Fibroblast of lung (primary cell): ENCODE measurements around the gene LGR4. TPM values are rescaled to one million over a fixed set of nuclear protein-coding genes. Genes with fewer than 3 reads are reported as not detected.
A peak's percentile ranks its signal among the peaks of the same experiment; 100 is the strongest.

ENCODE experiments used
- DNase-seq, 2 donors: peaks; one replicate each; pipeline versions ENCODE4 v3.0.0 to v3.0.0-alpha.2; 2010; ENCODE audit warnings: low read depth in 2 of 2
- H2AFZ ChIP-seq: 2 replicates; pipeline ENCODE4 v1.5.1; 2012; ENCODE audit warnings: low read length, control low read depth, inconsistent platforms
- H3K27ac ChIP-seq: 2 replicates; pipeline ENCODE4 v1.5.1; 2011; ENCODE audit warnings: low read length, control low read depth; ENCODE audit not compliant: insufficient read depth
- H3K27me3 ChIP-seq: 2 replicates; pipeline ENCODE4 v1.5.1; 2011; ENCODE audit warnings: mild to moderate bottlenecking, low read length; ENCODE audit not compliant: control insufficient read depth, insufficient read depth
- H3K36me3 ChIP-seq: 2 replicates; pipeline ENCODE4 v1.5.1; 2011; ENCODE audit warnings: low read length; ENCODE audit not compliant: control insufficient read depth, insufficient read depth
- H3K4me1 ChIP-seq: 2 replicates; pipeline ENCODE4 v1.5.1; 2011; ENCODE audit warnings: low read length; ENCODE audit not compliant: control insufficient read depth, insufficient read depth; ENCODE audit errors: extremely low read depth
- H3K4me2 ChIP-seq: 2 replicates; pipeline ENCODE4 v1.5.1; 2011; ENCODE audit warnings: low read length, control low read depth; ENCODE audit not compliant: insufficient read depth; ENCODE audit errors: extremely low read depth
- H3K4me3 ChIP-seq, 4 experiments: fragments of 200-600 bp in 1 of 4; sonication (generic) in 1 of 4; replicated peaks in 1 of 4; 2 replicates each; pipeline ENCODE4 v1.5.1; 2011 to 2016; ENCODE audit warnings: low read length in 4 of 4, low read depth in 3 of 4, mild to moderate bottlenecking in 3 of 4, control low read depth in 2 of 4, inconsistent platforms in 1 of 4, mixed read lengths in 1 of 4; ENCODE audit not compliant: insufficient read depth in 1 of 4; ENCODE audit errors: control extremely low read depth in 1 of 4
- H3K79me2 ChIP-seq: 2 replicates; pipeline ENCODE4 v1.5.1; 2012; ENCODE audit warnings: mild to moderate bottlenecking, low read length, inconsistent platforms; ENCODE audit not compliant: control insufficient read depth, insufficient read depth
- H3K9ac ChIP-seq: 2 replicates; pipeline ENCODE4 v1.5.1; 2011; ENCODE audit warnings: mild to moderate bottlenecking, low read length, control low read depth; ENCODE audit not compliant: insufficient read depth
- H3K9me3 ChIP-seq: 2 replicates; pipeline ENCODE4 v1.5.1; 2012; ENCODE audit warnings: low read depth, low read length; ENCODE audit not compliant: control insufficient read depth, insufficient read depth
- H4K20me1 ChIP-seq: 2 replicates; pipeline ENCODE4 v1.5.1; 2011; ENCODE audit warnings: low read length; ENCODE audit not compliant: control insufficient read depth, insufficient read depth; ENCODE audit errors: extremely low read depth
- EZH2 ChIP-seq: IDR thresholded peaks from 2 replicates; pipeline ENCODE4 v1.5.1; 2012; ENCODE audit warnings: low read length, control low read depth, mild to moderate bottlenecking; ENCODE audit errors: missing control alignments
- polyA plus RNA-seq, 2 donors: library from polyadenylated mRNA; depleted of rRNA in 1 of 2; stranded (reverse) in 1 of 2; unstranded in 1 of 2; fragments of >200 nt; gene quantifications; 2 replicates each; pipeline ENCODE4 v1.2.1, GENCODE V29; 2011 to 2012; ENCODE audit warnings: missing spikeins in 1 of 2
- total RNA-seq: library from RNA; depleted of rRNA; stranded (reverse); fragments of >200 nt; gene quantifications from 2 replicates; pipeline ENCODE4 v1.2.1, GENCODE V29; 2014
- TF ChIP-seq, protein P1 (sequence below), 2 donors: IDR thresholded peaks in 1 of 2; conservative IDR thresholded peaks in 1 of 2; 1 replicate in 1 of 2; 2 replicates in 1 of 2; pipeline ENCODE4 v1.5.1; 2011 to 2012; ENCODE audit warnings: low read length in 2 of 2, control low read depth in 1 of 2, inconsistent platforms in 1 of 2, low read depth in 1 of 2, mild to moderate bottlenecking in 1 of 2

Gene LGR4
- total and polyA plus RNA-seq, 2 donors (not counting 1 experiment from before 2014, with no cell fraction given) = 6.4 to 8.8 TPM

DNA sequence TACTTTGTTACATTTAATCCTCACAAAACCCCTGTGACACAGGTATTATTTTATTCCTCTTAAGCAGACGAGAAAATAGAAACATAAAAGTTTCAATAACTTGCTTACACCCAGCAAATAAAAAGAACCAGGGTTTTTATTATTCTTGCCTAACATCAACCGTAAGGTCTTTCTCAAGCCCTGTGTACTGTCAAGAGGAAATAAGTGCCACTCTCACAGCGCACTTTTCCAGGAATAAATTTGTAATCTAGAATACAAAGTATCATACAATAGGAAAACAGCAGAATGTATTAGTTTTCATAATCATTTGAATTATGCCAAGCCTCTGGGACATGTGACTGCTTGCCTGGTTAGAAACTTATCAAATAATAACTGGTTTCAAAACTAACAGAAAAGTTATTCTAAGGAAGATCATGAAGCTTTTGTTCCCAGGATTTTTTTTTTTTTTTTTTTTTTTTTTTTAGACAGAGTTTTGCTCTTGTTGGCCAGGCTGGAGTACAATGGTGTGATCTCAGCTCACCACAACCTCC is 117.0 kb downstream of the LGR4 start:
- Histone ChIP-seq H3K79me2 (no peaks in the 10 kb centered on the region), H3K9me3 (no peaks in the 10 kb centered on the region), H4K20me1 (no peaks in the 10 kb centered on the region), H3K27me3 (no peaks in the 10 kb centered on the region), H2AFZ (no peak overlapping the region), H3K4me2 (no peak overlapping the region), H3K36me3 (no peaks in the 10 kb centered on the region), H3K9ac (no peak overlapping the region), H3K4me1 (no peaks in the 10 kb centered on the region), H3K4me3 (no peak overlapping the region), H3K27ac (no peak overlapping the region)
- no peak for DNase-seq
- TF ChIP-seq, protein P1, sequence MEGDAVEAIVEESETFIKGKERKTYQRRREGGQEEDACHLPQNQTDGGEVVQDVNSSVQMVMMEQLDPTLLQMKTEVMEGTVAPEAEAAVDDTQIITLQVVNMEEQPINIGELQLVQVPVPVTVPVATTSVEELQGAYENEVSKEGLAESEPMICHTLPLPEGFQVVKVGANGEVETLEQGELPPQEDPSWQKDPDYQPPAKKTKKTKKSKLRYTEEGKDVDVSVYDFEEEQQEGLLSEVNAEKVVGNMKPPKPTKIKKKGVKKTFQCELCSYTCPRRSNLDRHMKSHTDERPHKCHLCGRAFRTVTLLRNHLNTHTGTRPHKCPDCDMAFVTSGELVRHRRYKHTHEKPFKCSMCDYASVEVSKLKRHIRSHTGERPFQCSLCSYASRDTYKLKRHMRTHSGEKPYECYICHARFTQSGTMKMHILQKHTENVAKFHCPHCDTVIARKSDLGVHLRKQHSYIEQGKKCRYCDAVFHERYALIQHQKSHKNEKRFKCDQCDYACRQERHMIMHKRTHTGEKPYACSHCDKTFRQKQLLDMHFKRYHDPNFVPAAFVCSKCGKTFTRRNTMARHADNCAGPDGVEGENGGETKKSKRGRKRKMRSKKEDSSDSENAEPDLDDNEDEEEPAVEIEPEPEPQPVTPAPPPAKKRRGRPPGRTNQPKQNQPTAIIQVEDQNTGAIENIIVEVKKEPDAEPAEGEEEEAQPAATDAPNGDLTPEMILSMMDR (conservative IDR thresholded peaks at IDR 0.05 in 1 of 2, IDR thresholded peaks at IDR 0.05 in 1 of 2; ENCODE audit: low read depth in 1 of 2, low read length in 2 of 2) = no peak
- TF ChIP-seq EZH2 = no peak

DNA sequence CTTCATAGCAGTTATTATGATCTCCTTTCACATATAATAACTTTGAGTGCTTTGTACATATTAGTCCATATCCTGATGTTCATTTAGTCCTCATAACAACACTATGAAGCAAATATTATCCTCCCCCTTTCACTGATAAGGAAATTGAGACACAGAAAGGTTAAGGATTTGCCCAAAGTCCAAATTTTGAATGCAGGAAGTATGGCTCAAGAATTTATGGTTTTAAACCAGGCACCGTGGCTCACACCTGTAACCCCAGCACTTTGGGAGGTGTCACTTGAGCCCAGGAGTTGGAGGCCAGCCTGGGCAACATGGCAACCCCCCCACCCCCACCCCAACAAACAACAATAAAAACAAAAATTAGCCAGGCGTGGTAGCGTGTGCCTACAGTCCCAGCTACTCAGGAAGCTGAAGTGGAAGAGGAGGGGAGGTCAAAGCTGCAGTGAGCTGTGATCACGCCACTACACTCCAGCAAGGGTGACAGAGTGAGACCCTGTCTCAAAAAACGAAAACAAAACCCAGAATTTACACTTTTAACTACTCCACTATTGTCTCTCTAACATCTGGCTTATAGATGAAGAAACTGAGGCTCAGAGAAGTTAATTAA is 118.1 kb downstream of the LGR4 start:
- H3K4me1 ChIP-seq = no peaks in the 10 kb centered on the region
- no peaks in the 10 kb centered on the region for H3K79me2 ChIP-seq
- DNase-seq = no peak
- no peak overlapping the region for H3K4me3 ChIP-seq
- no peaks in the 10 kb centered on the region for H3K27me3 ChIP-seq
- H3K4me2 ChIP-seq = peak overlapping the region; percentile 15
- no peak overlapping the region for H3K27ac ChIP-seq
- H3K9me3 ChIP-seq = no peaks in the 10 kb centered on the region
- no peaks in the 10 kb centered on the region for H3K36me3 ChIP-seq
- no peaks in the 10 kb centered on the region for H4K20me1 ChIP-seq
- no peak overlapping the region for H3K9ac ChIP-seq
- H2AFZ ChIP-seq = peak overlapping the region; percentile 24
- TF ChIP-seq, protein P1 (conservative IDR thresholded peaks at IDR 0.05 in 1 of 2, IDR thresholded peaks at IDR 0.05 in 1 of 2; ENCODE audit: low read depth in 1 of 2, low read length in 2 of 2) = no peak
- TF ChIP-seq EZH2 = no peak

DNA sequence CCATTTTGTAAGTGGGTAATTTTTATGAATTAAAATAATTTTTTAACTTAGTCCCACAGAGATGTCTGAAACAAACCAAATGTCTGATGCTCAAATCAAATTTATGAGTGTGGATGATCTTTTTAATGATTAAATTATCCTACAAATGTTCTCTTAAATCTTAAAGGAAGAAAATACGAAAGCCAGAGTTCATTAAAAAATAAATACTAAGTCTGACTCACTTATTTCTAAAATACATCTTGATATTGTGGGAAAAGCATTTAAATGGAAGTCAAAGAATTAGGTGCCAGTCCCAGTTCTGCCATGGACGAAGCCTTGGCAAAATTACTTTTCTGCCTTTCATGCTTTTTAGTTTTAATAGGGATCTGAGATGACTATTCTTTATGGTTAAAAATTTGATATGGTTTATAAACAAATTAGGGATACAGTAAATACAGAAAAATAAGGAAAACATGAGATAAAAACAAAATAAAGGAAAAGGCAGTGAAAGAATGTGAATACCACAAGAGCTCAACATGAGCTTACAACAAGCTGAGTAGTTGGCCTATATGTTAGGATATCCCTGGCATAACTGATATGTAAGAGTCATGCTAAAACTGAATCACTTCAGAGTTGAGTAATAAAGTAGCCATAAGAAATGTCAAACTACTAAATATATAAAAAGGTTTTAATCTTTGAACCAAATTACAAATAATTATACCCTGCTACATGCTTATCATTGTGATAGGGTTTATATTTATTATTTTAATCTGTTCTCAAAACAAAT is 118.8 kb downstream of the LGR4 start:
- H3K4me1 ChIP-seq = no peaks in the 10 kb centered on the region
- no peaks in the 10 kb centered on the region for H3K79me2 ChIP-seq
- peak; percentile 65 for DNase-seq
- H3K27me3 ChIP-seq = no peaks in the 10 kb centered on the region
- H3K9me3 ChIP-seq = no peaks in the 10 kb centered on the region
- TF ChIP-seq, protein P1 (conservative IDR thresholded peaks at IDR 0.05 in 1 of 2, IDR thresholded peaks at IDR 0.05 in 1 of 2; ENCODE audit: low read depth in 1 of 2, low read length in 2 of 2) = no peak
- no peak for TF ChIP-seq EZH2
- H3K4me2 ChIP-seq = peak overlapping the region; percentile 15
- no peak overlapping the region for H3K9ac ChIP-seq
- H2AFZ ChIP-seq = no peak overlapping the region
- no peaks in the 10 kb centered on the region for H4K20me1 ChIP-seq
- no peak overlapping the region for H3K27ac ChIP-seq
- no peaks in the 10 kb centered on the region for H3K36me3 ChIP-seq
- H3K4me3 ChIP-seq = no peak overlapping the region
